K562 (cell line): Measurements from ENCODE around the gene TRIM47. TPM values are rescaled to one million over a fixed set of nuclear protein-coding genes. Genes with fewer than 3 reads are reported as not detected.

ENCODE experiments used
- CTBP1 ChIP-seq: fragments of 450-650 bp; IDR thresholded peaks from 2 replicates; pipeline ENCODE4 v1.6.1; 2016; ENCODE audit warnings: borderline replicate concordance
- CXXC5 ChIP-seq: fragments of 250-450 bp; sonication (Bioruptor Pico); IDR thresholded peaks from 2 replicates; pipeline ENCODE4 v1.8.0; 2022; ENCODE audit warnings: inconsistent platforms, mild to moderate bottlenecking, moderate library complexity
- KLF1 ChIP-seq: fragments of 450-650 bp; IDR thresholded peaks from 2 replicates; pipeline ENCODE4 v1.6.1; 2016; ENCODE audit warnings: missing genetic modification characterization, missing compliant biosample characterization
- L3MBTL2 ChIP-seq: fragments of 450-650 bp; IDR thresholded peaks from 2 replicates; pipeline ENCODE4 v1.6.1; 2016; ENCODE audit warnings: mild to moderate bottlenecking, moderate library complexity
- MAFF ChIP-seq: IDR thresholded peaks from 2 replicates; pipeline ENCODE4 v1.6.1; 2012; ENCODE audit warnings: low read length, improper control_type of control experiment
- NR2C2 ChIP-seq, 2 experiments: fragments of 200-800 bp in 1 of 2; sonication (Bioruptor generic) in 1 of 2; sonication (generic) in 1 of 2; formaldehyde crosslinking in 1 of 2; IDR thresholded peaks; 2 replicates each; pipeline versions ENCODE4 v1.6.1 to v1.8.0; 2016 to 2022; ENCODE audit warnings: mild to moderate bottlenecking in 1 of 2, missing compliant biosample characterization in 1 of 2, missing genetic modification characterization in 1 of 2, missing genetic modification reagents in 1 of 2
- PYGO2 ChIP-seq: fragments of 450-650 bp; IDR thresholded peaks from 2 replicates; pipeline ENCODE4 v1.6.1; 2016; ENCODE audit warnings: mild to moderate bottlenecking, missing genetic modification characterization, moderate library complexity, missing compliant biosample characterization
- ZNF75A ChIP-seq: fragments of 450-650 bp; formaldehyde crosslinking; IDR thresholded peaks from 2 replicates; pipeline ENCODE4 v1.4.0; 2020; ENCODE audit warnings: mild to moderate bottlenecking
- polyA plus RNA-seq, 8 experiments: library from polyadenylated mRNA; depleted of rRNA in 4 of 8; stranded (reverse) in 5 of 8; unstranded in 3 of 8; fragments of >200 nt; fragmentation: Nextera tagmentation in 2 of 8; fragmentation: Illumina TruSeq in 1 of 8; extraction: Ambion mirVana in 2 of 8; extraction: Trizol in 1 of 8; gene quantifications; 2 replicates each; pipeline versions ENCODE4 v1.2.1 to v1.2.3, GENCODE V29; 2011 to 2014; ENCODE audit warnings: inconsistent platforms in 1 of 8, missing spikeins in 1 of 8
- total RNA-seq, 7 experiments: library from RNA; depleted of rRNA in 6 of 7; stranded (reverse); fragments of >200 nt in 6 of 7; fragmentation: Illumina TruSeq in 2 of 7; extraction: Trizol in 2 of 7; gene quantifications; 2 replicates each; pipeline versions ENCODE4 v1.2.1 to v1.2.3, GENCODE V29; 2011 to 2021; ENCODE audit warnings: low replicate concordance in 1 of 7
- TF ChIP-seq, protein P1 (sequence below): fragments of 150-350 bp; conservative IDR thresholded peaks from 2 replicates; pipeline ENCODE4 v1.6.1; 2014; ENCODE audit warnings: low read length
- TF ChIP-seq, protein P2 (sequence below): sonication (generic); formaldehyde crosslinking; IDR thresholded peaks from 2 replicates; pipeline ENCODE4 v1.8.0; 2022; ENCODE audit warnings: mild to moderate bottlenecking, missing genetic modification reagents
- TF ChIP-seq, protein P3 (sequence below): fragments of 250-450 bp; sonication (Bioruptor Pico); IDR thresholded peaks from 2 replicates; pipeline ENCODE4 v1.4.0; 2020; ENCODE audit warnings: mild to moderate bottlenecking, moderate library complexity, borderline replicate concordance
- TF ChIP-seq, protein P4 (sequence below), 3 experiments: IDR thresholded peaks in 2 of 3; conservative IDR thresholded peaks in 1 of 3; 2 replicates each; pipeline ENCODE4 v1.5.1; 2011 to 2012; ENCODE audit warnings: low read length in 3 of 3, mild to moderate bottlenecking in 3 of 3, control low read depth in 2 of 3, improper control_type of control experiment in 1 of 3, inconsistent platforms in 1 of 3, low read depth in 1 of 3, mixed read lengths in 1 of 3, moderate library complexity in 1 of 3; ENCODE audit not compliant: insufficient read depth in 2 of 3

The TRIM47 gene
- total and polyA plus RNA-seq, 9 of the 15 experiments (the other 6 are each of a cell fraction or from before 2014, with no cell fraction given): 0.56 to 6.1 (median 3.2) TPM

GRCh38 chr17:75904749-75905521 is 26.6 kb upstream of the TRIM47 start, which contains the start of gene MRPL38 (continued):
- TF ChIP-seq, protein P1, sequence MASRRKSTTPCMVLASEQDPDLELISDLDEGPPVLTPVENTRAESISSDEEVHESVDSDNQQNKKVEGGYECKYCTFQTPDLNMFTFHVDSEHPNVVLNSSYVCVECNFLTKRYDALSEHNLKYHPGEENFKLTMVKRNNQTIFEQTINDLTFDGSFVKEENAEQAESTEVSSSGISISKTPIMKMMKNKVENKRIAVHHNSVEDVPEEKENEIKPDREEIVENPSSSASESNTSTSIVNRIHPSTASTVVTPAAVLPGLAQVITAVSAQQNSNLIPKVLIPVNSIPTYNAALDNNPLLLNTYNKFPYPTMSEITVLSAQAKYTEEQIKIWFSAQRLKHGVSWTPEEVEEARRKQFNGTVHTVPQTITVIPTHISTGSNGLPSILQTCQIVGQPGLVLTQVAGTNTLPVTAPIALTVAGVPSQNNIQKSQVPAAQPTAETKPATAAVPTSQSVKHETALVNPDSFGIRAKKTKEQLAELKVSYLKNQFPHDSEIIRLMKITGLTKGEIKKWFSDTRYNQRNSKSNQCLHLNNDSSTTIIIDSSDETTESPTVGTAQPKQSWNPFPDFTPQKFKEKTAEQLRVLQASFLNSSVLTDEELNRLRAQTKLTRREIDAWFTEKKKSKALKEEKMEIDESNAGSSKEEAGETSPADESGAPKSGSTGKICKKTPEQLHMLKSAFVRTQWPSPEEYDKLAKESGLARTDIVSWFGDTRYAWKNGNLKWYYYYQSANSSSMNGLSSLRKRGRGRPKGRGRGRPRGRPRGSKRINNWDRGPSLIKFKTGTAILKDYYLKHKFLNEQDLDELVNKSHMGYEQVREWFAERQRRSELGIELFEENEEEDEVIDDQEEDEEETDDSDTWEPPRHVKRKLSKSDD: 0 out of 2 replicates have a peak, but pooled peaks have one; percentile 40
- TF ChIP-seq L3MBTL2 (peak; percentile 88), PYGO2 (tag) (no peak), MAFF (no peak), KLF1 (tag) (peak; percentile 72; the same call in 1 of the 2 replicates), ZNF75A (CRISPR knock-in tag) (no peak), CXXC5 (CRISPR knock-in tag) (peak; percentile 93), NR2C2 (CRISPR knock-in tag; IDR thresholded peaks at IDR 0.05) (no peak), NR2C2 (tag; IDR thresholded peaks at IDR 0.05) (peak; percentile 71), CTBP1 (peak; percentile 97)
- TF ChIP-seq, protein P2, sequence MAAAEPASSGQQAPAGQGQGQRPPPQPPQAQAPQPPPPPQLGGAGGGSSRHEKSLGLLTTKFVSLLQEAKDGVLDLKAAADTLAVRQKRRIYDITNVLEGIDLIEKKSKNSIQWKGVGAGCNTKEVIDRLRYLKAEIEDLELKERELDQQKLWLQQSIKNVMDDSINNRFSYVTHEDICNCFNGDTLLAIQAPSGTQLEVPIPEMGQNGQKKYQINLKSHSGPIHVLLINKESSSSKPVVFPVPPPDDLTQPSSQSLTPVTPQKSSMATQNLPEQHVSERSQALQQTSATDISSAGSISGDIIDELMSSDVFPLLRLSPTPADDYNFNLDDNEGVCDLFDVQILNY (CRISPR knock-in tag): peak; percentile 64; the same call in 1 of the 2 replicates
- TF ChIP-seq, protein P3, sequence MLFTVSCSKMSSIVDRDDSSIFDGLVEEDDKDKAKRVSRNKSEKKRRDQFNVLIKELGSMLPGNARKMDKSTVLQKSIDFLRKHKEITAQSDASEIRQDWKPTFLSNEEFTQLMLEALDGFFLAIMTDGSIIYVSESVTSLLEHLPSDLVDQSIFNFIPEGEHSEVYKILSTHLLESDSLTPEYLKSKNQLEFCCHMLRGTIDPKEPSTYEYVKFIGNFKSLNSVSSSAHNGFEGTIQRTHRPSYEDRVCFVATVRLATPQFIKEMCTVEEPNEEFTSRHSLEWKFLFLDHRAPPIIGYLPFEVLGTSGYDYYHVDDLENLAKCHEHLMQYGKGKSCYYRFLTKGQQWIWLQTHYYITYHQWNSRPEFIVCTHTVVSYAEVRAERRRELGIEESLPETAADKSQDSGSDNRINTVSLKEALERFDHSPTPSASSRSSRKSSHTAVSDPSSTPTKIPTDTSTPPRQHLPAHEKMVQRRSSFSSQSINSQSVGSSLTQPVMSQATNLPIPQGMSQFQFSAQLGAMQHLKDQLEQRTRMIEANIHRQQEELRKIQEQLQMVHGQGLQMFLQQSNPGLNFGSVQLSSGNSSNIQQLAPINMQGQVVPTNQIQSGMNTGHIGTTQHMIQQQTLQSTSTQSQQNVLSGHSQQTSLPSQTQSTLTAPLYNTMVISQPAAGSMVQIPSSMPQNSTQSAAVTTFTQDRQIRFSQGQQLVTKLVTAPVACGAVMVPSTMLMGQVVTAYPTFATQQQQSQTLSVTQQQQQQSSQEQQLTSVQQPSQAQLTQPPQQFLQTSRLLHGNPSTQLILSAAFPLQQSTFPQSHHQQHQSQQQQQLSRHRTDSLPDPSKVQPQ (CRISPR knock-in tag): no peak
- TF ChIP-seq, protein P4, sequence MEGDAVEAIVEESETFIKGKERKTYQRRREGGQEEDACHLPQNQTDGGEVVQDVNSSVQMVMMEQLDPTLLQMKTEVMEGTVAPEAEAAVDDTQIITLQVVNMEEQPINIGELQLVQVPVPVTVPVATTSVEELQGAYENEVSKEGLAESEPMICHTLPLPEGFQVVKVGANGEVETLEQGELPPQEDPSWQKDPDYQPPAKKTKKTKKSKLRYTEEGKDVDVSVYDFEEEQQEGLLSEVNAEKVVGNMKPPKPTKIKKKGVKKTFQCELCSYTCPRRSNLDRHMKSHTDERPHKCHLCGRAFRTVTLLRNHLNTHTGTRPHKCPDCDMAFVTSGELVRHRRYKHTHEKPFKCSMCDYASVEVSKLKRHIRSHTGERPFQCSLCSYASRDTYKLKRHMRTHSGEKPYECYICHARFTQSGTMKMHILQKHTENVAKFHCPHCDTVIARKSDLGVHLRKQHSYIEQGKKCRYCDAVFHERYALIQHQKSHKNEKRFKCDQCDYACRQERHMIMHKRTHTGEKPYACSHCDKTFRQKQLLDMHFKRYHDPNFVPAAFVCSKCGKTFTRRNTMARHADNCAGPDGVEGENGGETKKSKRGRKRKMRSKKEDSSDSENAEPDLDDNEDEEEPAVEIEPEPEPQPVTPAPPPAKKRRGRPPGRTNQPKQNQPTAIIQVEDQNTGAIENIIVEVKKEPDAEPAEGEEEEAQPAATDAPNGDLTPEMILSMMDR (IDR thresholded peaks at IDR 0.05 in 2 of 3, conservative IDR thresholded peaks at IDR 0.05 in 1 of 3; ENCODE audit: insufficient read depth in 2 of 3, low read depth in 1 of 3, low read length in 3 of 3): peak; percentile 92 to 97 (median 95)
